ACHN (cell line): ENCODE measurements around the gene PRKAR1B.
A peak's percentile ranks its signal among the peaks of the same experiment; 100 is the strongest.
"Not testable (repeated sequence)": the region's sequence is repeated elsewhere in the genome, so short reads cannot be mapped to it uniquely, and the experiment has no call there.

ENCODE experiments used
- DNase-seq: peaks from one replicate; pipeline ENCODE4 v3.0.0-alpha.2; 2015
- in situ Hi-C: cut with HindIII; loops from 2 replicates; pipeline ENCODE4 v1.10.0; 2017; ENCODE audit warnings: low sequenced_read_pairs, low pct_ligation_motif_present, low pct_unique_long_range_greater_than_20kb

Gene PRKAR1B

GRCh38 chr7:566100-566499 is 161.0 kb downstream of the PRKAR1B start:
- in situ Hi-C loops: no loop called here
- DNase-seq: no peak

GRCh38 chr7:564176-564865 is 162.8 kb downstream of the PRKAR1B start:
- DNase-seq: no peak
- in situ Hi-C loops: no loop called here

GRCh38 chr7:563629-564170 is 163.4 kb downstream of the PRKAR1B start:
- in situ Hi-C loops: no loop called here
- no peak for DNase-seq

GRCh38 chr7:562789-563628 is 164.1 kb downstream of the PRKAR1B start:
- in situ Hi-C loops: no loop called here
- no peak for DNase-seq

GRCh38 chr7:562374-562675 is 164.8 kb downstream of the PRKAR1B start:
- no peak for DNase-seq
- in situ Hi-C loops: no loop called here

GRCh38 chr7:561631-562373 is 165.3 kb downstream of the PRKAR1B start:
- in situ Hi-C loops: no loop called here
- peak; percentile 85 for DNase-seq

- in situ Hi-C loops: no loop called here
- DNase-seq: no peak
Observed at GRCh38 chr7:560966-561630, 166.0 kb downstream of the PRKAR1B start.

GRCh38 chr7:559396-559705 is 167.7 kb downstream of the PRKAR1B start:
- in situ Hi-C loops: no loop called here
- DNase-seq: no peak

GRCh38 chr7:557558-557881 is 169.6 kb downstream of the PRKAR1B start:
- no peak for DNase-seq
- in situ Hi-C loops: no loop called here

- in situ Hi-C loops: no loop called here
- DNase-seq: no peak
Observed at GRCh38 chr7:556837-557557, 170.1 kb downstream of the PRKAR1B start.

- in situ Hi-C loops: no loop called here
Observed at GRCh38 chr7:556291-556826, 170.7 kb downstream of the PRKAR1B start.

GRCh38 chr7:555551-556160 is 171.4 kb downstream of the PRKAR1B start:
- in situ Hi-C loops: no loop called here
- no peak for DNase-seq

More at GRCh38 chr7:556291-556826, 170.7 kb downstream of the PRKAR1B start:
- DNase-seq: no peak

- DNase-seq: no peak
- in situ Hi-C loops: no loop called here
Observed at GRCh38 chr7:553636-554111, 173.4 kb downstream of the PRKAR1B start.

GRCh38 chr7:552868-553635 is 174.0 kb downstream of the PRKAR1B start:
- in situ Hi-C loops: no loop called here
- no peak for DNase-seq

GRCh38 chr7:552151-552867 is 174.8 kb downstream of the PRKAR1B start:
- DNase-seq, in situ Hi-C loops: not testable (repeated sequence)

- in situ Hi-C loops, DNase-seq: not testable (repeated sequence)
Observed at GRCh38 chr7:551615-551970, 175.5 kb downstream of the PRKAR1B start.
